ENCODE measurements around the gene RPL32. TPM values are rescaled to one million over a fixed set of nuclear protein-coding genes. Genes with fewer than 3 reads are reported as not detected.

The RPL32 gene
- total RNA-seq, 1 experiment from 2014 or later, result 2,021 TPM

DNA sequence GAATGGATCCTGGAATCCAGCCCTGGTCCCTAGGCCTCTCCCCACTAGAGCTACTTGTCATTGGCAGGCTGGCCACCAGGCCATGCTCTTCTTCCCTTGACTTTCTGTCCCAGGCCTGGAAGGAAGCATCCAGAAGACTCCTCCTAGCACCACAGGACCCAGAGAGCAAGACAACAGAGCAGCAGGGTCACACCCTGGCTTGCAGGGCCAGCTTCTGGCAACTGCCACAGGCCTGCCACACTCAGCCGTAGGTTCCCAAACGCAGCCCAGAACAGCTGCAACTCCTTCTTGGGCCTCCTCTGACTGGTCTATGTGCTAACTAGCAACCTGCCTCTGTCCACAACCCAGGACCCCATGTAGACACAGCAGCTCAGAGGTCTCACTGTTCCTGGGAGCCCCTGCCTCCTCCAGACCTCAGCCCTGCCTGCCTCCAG is 36.8 kb upstream of the RPL32 start:
- Mint-ChIP-seq H3K36me3 (ENCODE audit: insufficient read depth in 1 of 3, low read depth in 3 of 3) (no peaks in the 10 kb centered on the region; a peak in 1 of 7 replicates), H3K27me3 (ENCODE audit: low read depth) (peaks cover 41% of the 10 kb centered on the region), H3K4me3 (no peak overlapping the region), H3K4me1 (peaks cover 7 to 18% of the 10 kb centered on the region in 2 experiments; a peak in 3 of 4 replicates), H3K27ac (no peak overlapping the region), H3K9me3 (no peaks in the 10 kb centered on the region)
- no peak overlapping the region for H3K56ac ChIP-seq (ENCODE audit: insufficient read length, low read depth, low read length)
- H2BK15ac ChIP-seq (ENCODE audit: low read depth, low read length), result no peak overlapping the region
- no peak overlapping the region for H2AK5ac ChIP-seq (ENCODE audit: insufficient read length, low read length)
- no peak overlapping the region for H3K14ac ChIP-seq (ENCODE audit: insufficient read depth, low read length)
- no peak overlapping the region for H3T11ph ChIP-seq (ENCODE audit: low read length)
- no peaks in the 10 kb centered on the region for H3K79me1 ChIP-seq (ENCODE audit: insufficient read depth, low read depth, low read length, poor library complexity, severe bottlenecking)
- no peaks in the 10 kb centered on the region for H3K23me2 ChIP-seq (ENCODE audit: insufficient read length, low read depth, low read length, poor library complexity, severe bottlenecking)
- no peak overlapping the region for H3K4ac ChIP-seq (ENCODE audit: low read depth, low read length)
- H4K5ac ChIP-seq (ENCODE audit: insufficient read length, low read depth, low read length), result no peak overlapping the region
- H3K79me2 ChIP-seq (ENCODE audit: insufficient read depth, low read length), result no peaks in the 10 kb centered on the region
- H3K9me3 ChIP-seq (ENCODE audit: control insufficient read depth, low read depth, low read length), result no peaks in the 10 kb centered on the region
- H3K23ac ChIP-seq (ENCODE audit: insufficient read length, low read depth, low read length), result no peak overlapping the region
- H2AFZ ChIP-seq (ENCODE audit: low read length), result no peak overlapping the region
- H4K20me1 ChIP-seq (ENCODE audit: control insufficient read depth, insufficient read depth, insufficient read length), result no peaks in the 10 kb centered on the region
- no peak overlapping the region for H3K4me2 ChIP-seq (ENCODE audit: insufficient read depth, insufficient read length, low read length)
- H3K27ac ChIP-seq (ENCODE audit: insufficient read length, low read depth, low read length), result no peak overlapping the region
- no peak overlapping the region for H2BK12ac ChIP-seq (ENCODE audit: insufficient read length, low read depth, low read length)
- no peak overlapping the region for H2BK20ac ChIP-seq (ENCODE audit: low read depth, low read length, poor library complexity, severe bottlenecking)
- no peak overlapping the region for H3K9ac ChIP-seq (ENCODE audit: extremely low read depth, insufficient read length, low read length)
- no peak overlapping the region for H4K8ac ChIP-seq (replicated peaks; ENCODE audit: insufficient read length, low read depth, low read length)
- no peak for DNase-seq
- no peak overlapping the region for H2BK120ac ChIP-seq (ENCODE audit: low read depth, low read length, poor library complexity, severe bottlenecking)
- no CpG with 5 or more reads among the region's 2 CpGs for WGBS (ENCODE audit: extremely low coverage, insufficient read length, low lambda C conversion rate)
- H3K18ac ChIP-seq (ENCODE audit: insufficient read length, low read depth, low read length), result no peak overlapping the region
- no peaks in the 10 kb centered on the region for H3K27me3 ChIP-seq (ENCODE audit: insufficient read depth, low read length)
- no peak overlapping the region for H2BK5ac ChIP-seq (ENCODE audit: insufficient read length, low read length)
- H3K4me1 ChIP-seq (ENCODE audit: insufficient read depth, low read length), result no peaks in the 10 kb centered on the region
- H4K91ac ChIP-seq (ENCODE audit: insufficient read length, low read depth, low read length), result no peak overlapping the region
- TF ChIP-seq CTCF (conservative IDR thresholded peaks at IDR 0.05), result 0 out of 3 replicates have a peak, but pooled peaks have one; percentile 13
